ENCODE measurements around the gene PKHD1.

DNA sequence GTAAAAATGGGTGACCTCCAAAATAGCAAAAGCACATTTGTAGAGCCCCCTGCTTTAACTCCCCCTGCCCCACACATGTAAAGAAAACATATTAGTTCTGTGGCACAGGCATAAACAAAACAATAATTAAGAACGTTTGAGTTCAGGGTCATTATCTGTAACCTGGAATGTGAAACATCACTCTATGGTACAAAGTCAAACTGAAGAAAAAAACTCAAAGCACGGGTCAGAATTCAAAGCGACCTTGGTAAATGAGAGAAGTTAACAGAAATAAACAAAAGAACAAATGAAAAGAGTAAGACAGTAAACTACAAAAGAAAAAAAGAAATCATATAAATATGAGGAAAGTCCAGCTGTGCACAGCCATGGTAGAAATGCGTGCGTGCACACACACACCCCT is 67.5 kb downstream of the PKHD1 start:
- TF ChIP-seq, protein P1, sequence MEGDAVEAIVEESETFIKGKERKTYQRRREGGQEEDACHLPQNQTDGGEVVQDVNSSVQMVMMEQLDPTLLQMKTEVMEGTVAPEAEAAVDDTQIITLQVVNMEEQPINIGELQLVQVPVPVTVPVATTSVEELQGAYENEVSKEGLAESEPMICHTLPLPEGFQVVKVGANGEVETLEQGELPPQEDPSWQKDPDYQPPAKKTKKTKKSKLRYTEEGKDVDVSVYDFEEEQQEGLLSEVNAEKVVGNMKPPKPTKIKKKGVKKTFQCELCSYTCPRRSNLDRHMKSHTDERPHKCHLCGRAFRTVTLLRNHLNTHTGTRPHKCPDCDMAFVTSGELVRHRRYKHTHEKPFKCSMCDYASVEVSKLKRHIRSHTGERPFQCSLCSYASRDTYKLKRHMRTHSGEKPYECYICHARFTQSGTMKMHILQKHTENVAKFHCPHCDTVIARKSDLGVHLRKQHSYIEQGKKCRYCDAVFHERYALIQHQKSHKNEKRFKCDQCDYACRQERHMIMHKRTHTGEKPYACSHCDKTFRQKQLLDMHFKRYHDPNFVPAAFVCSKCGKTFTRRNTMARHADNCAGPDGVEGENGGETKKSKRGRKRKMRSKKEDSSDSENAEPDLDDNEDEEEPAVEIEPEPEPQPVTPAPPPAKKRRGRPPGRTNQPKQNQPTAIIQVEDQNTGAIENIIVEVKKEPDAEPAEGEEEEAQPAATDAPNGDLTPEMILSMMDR (IDR thresholded peaks at IDR 0.05), result no peak
- no peak for TF ChIP-seq POLR2A (IDR thresholded peaks at IDR 0.05)

Data from adrenal gland (tissue), 5 donors.